Tibial nerve (tissue), 4 donors: ENCODE data around the gene DNAJC11. TPM values are rescaled to one million over a fixed set of nuclear protein-coding genes. Genes with fewer than 3 reads are reported as not detected.

Experiments
- DNase-seq, 2 donors: peaks; one replicate each; pipeline ENCODE4 v3.0.0-alpha.2; 2019; ENCODE audit warnings: low spot score in 2 of 2
- H3K27ac ChIP-seq, 4 donors: fragments of 200-600 bp; sonication (generic) in 3 of 4; one replicate each; pipeline ENCODE4 v1.5.1; 2017 to 2019; ENCODE audit warnings: mild to moderate bottlenecking in 1 of 4
- H3K27me3 ChIP-seq, 2 donors: fragments of 200-600 bp; sonication (generic) in 1 of 2; one replicate each; pipeline versions ENCODE4 v1.5.1 to v1.6.0; 2017 to 2019
- H3K36me3 ChIP-seq, 3 donors: fragments of 200-600 bp; sonication (generic); one replicate each; pipeline ENCODE4 v1.5.1; 2018 to 2019
- H3K4me1 ChIP-seq, 4 donors: fragments of 200-600 bp; sonication (generic) in 3 of 4; one replicate each; pipeline ENCODE4 v1.5.1; 2017 to 2019
- H3K4me3 ChIP-seq, 4 donors: fragments of 200-600 bp; sonication (generic) in 3 of 4; one replicate each; pipeline ENCODE4 v1.5.1; 2017 to 2019; ENCODE audit warnings: mild to moderate bottlenecking in 1 of 4, moderate library complexity in 1 of 4
- H3K9me3 ChIP-seq, 4 donors: fragments of 200-600 bp; sonication (generic) in 3 of 4; one replicate each; pipeline ENCODE4 v1.5.1; 2017 to 2019
- EP300 ChIP-seq, 2 donors: sonication (generic); formaldehyde crosslinking; IDR thresholded peaks; one replicate each; pipeline ENCODE4 v1.6.1; 2017; ENCODE audit warnings: antibody characterized with exemption in 2 of 2, mild to moderate bottlenecking in 1 of 2
- POLR2A ChIP-seq, 2 donors: fragments of 450-650 bp; IDR thresholded peaks; one replicate each; pipeline ENCODE4 v1.6.1; 2017; ENCODE audit warnings: antibody characterized with exemption in 2 of 2, mild to moderate bottlenecking in 2 of 2, moderate library complexity in 2 of 2
- WGBS, 2 donors: methylation state at CpG; one replicate each; pipeline ENCODE4 v1.1.5; 2018; 5-methylcytosine and 5-hydroxymethylcytosine counted together
- total RNA-seq, 4 donors: library from RNA; depleted of rRNA; stranded (reverse); fragments of >200 nt; gene quantifications; one replicate each; pipeline ENCODE4 v1.1.0, GENCODE V29; 2016
- TF ChIP-seq, protein P1 (sequence below), 5 experiments: fragments of 200-600 bp in 3 of 5; fragments of 450-650 bp in 2 of 5; sonication (generic) in 3 of 5; IDR thresholded peaks; one replicate each; pipeline ENCODE4 v1.5.1; 2016 to 2019; ENCODE audit warnings: antibody characterized with exemption in 5 of 5, mild to moderate bottlenecking in 3 of 5, moderate library complexity in 2 of 5

The DNAJC11 gene
- total RNA-seq, 4 donors from 2014 or later: 24.9 to 36.9 (median 31.7) TPM

- DNase-seq: no peak
- H3K9me3 ChIP-seq: no peaks in the 10 kb centered on the region
- peaks cover 0 to 30% (median 17%) of the 10 kb centered on the region in 4 donors for H3K4me1 ChIP-seq
- 91 to 95% methylated on average over 12 of the region's 12 CpGs for WGBS, 2 donors
- no peak overlapping the region for H3K27ac ChIP-seq
- H3K4me3 ChIP-seq: no peak overlapping the region
- H3K36me3 ChIP-seq: peaks cover 0 to 73% (median 14%) of the 10 kb centered on the region in 3 donors
- no peaks in the 10 kb centered on the region for H3K27me3 ChIP-seq
- TF ChIP-seq, protein P1, sequence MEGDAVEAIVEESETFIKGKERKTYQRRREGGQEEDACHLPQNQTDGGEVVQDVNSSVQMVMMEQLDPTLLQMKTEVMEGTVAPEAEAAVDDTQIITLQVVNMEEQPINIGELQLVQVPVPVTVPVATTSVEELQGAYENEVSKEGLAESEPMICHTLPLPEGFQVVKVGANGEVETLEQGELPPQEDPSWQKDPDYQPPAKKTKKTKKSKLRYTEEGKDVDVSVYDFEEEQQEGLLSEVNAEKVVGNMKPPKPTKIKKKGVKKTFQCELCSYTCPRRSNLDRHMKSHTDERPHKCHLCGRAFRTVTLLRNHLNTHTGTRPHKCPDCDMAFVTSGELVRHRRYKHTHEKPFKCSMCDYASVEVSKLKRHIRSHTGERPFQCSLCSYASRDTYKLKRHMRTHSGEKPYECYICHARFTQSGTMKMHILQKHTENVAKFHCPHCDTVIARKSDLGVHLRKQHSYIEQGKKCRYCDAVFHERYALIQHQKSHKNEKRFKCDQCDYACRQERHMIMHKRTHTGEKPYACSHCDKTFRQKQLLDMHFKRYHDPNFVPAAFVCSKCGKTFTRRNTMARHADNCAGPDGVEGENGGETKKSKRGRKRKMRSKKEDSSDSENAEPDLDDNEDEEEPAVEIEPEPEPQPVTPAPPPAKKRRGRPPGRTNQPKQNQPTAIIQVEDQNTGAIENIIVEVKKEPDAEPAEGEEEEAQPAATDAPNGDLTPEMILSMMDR (IDR thresholded peaks at IDR 0.05): no peak
- no peak for TF ChIP-seq EP300 (IDR thresholded peaks at IDR 0.05)
Measured at GRCh38 chr1:6628971-6629479, 72.6 kb downstream of the DNAJC11 start.

- H3K4me3 ChIP-seq: no peak overlapping the region
- H3K4me1 ChIP-seq: peaks cover 0 to 33% (median 17%) of the 10 kb centered on the region in 4 donors
- H3K36me3 ChIP-seq: peaks cover 0 to 71% (median 14%) of the 10 kb centered on the region in 3 donors
- H3K27me3 ChIP-seq: no peaks in the 10 kb centered on the region
- 89 to 96% methylated on average over 21 of the region's 21 CpGs for WGBS, 2 donors
- no peak for DNase-seq
- no peaks in the 10 kb centered on the region for H3K9me3 ChIP-seq
- TF ChIP-seq POLR2A (IDR thresholded peaks at IDR 0.05) (no peak), EP300 (IDR thresholded peaks at IDR 0.05) (no peak)
- TF ChIP-seq, protein P1 (IDR thresholded peaks at IDR 0.05): no peak
- no peak overlapping the region for H3K27ac ChIP-seq
Measured at GRCh38 chr1:6627841-6628545, 73.6 kb downstream of the DNAJC11 start.

GRCh38 chr1:6627031-6627430 lies 74.6 kb downstream of the DNAJC11 start:
- peaks cover 0 to 71% (median 6%) of the 10 kb centered on the region in 3 donors for H3K36me3 ChIP-seq
- WGBS, 2 donors: 93 to 96% methylated on average over 9 of the region's 9 CpGs
- H3K4me3 ChIP-seq: no peak overlapping the region
- TF ChIP-seq, protein P1 (IDR thresholded peaks at IDR 0.05): no peak
- TF ChIP-seq EP300 (IDR thresholded peaks at IDR 0.05) (no peak), POLR2A (IDR thresholded peaks at IDR 0.05) (no peak)
- peaks cover 0 to 33% (median 17%) of the 10 kb centered on the region in 4 donors for H3K4me1 ChIP-seq
- no peak overlapping the region for H3K27ac ChIP-seq
- H3K9me3 ChIP-seq: no peaks in the 10 kb centered on the region
- no peaks in the 10 kb centered on the region for H3K27me3 ChIP-seq
- no peak for DNase-seq

- Histone ChIP-seq H3K36me3 (peaks cover 0 to 71% (median 6%) of the 10 kb centered on the region in 3 donors), H3K4me1 (peaks cover 0 to 33% (median 17%) of the 10 kb centered on the region in 4 donors)
Measured at GRCh38 chr1:6625584-6626149, 75.9 kb downstream of the DNAJC11 start.

More at GRCh38 chr1:6625584-6626149, 75.9 kb downstream of the DNAJC11 start:
- Histone ChIP-seq H3K4me3 (peak overlapping the region; percentile 66 to 84 (median 74)), H3K27me3 (no peaks in the 10 kb centered on the region), H3K9me3 (no peaks in the 10 kb centered on the region), H3K27ac (peak overlapping the region; percentile 80 to 91 (median 84))
- no peak for DNase-seq
- TF ChIP-seq, protein P1 (IDR thresholded peaks at IDR 0.05): no peak
- TF ChIP-seq EP300 (IDR thresholded peaks at IDR 0.05) (no peak), POLR2A (IDR thresholded peaks at IDR 0.05) (no peak)
- WGBS, 2 donors: 6 to 7% methylated on average over 18 to 31 of the region's 32 CpGs
